GM23338 (cell line): Measurements from ENCODE around the gene EXOC6. TPM values are rescaled to one million over a fixed set of nuclear protein-coding genes. Genes with fewer than 3 reads are reported as not detected.

Experiments used
- ATAC-seq: fragments of 200-7000 bp; cut with Tn5 transposase; 3 replicates; pipeline ENCODE4 v1.9.1; 2020
- DNase-seq: peaks from one replicate; pipeline ENCODE4 v3.0.0-alpha.2; 2015; ENCODE audit warnings: low spot score
- H2AFZ ChIP-seq: fragments of 200-600 bp; sonication (generic); 2 replicates; pipeline ENCODE4 v1.8.0; 2016; ENCODE audit warnings: antibody characterized with exemption, mild to moderate bottlenecking, moderate library complexity
- H3F3A ChIP-seq: fragments of 200-600 bp; sonication (generic); replicated peaks from 2 replicates; pipeline ENCODE4 v1.8.0; 2017; ENCODE audit warnings: antibody characterized with exemption, mixed run types, low read depth
- H3K27ac ChIP-seq: fragments of 200-600 bp; sonication (generic); 2 replicates; pipeline ENCODE4 v1.6.1; 2016; ENCODE audit warnings: low read depth
- H3K27me3 ChIP-seq: fragments of 200-600 bp; sonication (generic); 2 replicates; pipeline ENCODE4 v1.8.0; 2016; ENCODE audit warnings: mild to moderate bottlenecking, mixed run types, moderate library complexity; ENCODE audit not compliant: insufficient read depth
- H3K36me3 ChIP-seq: fragments of 200-600 bp; sonication (generic); 2 replicates; pipeline ENCODE4 v1.8.0; 2016; ENCODE audit warnings: mild to moderate bottlenecking; ENCODE audit not compliant: insufficient read depth
- H3K4me1 ChIP-seq: fragments of 200-600 bp; sonication (generic); 2 replicates; pipeline ENCODE4 v1.8.0; 2016; ENCODE audit warnings: mild to moderate bottlenecking, moderate library complexity; ENCODE audit not compliant: insufficient read depth
- H3K4me2 ChIP-seq: fragments of 200-600 bp; sonication (generic); 2 replicates; pipeline ENCODE4 v1.7.1; 2017; ENCODE audit warnings: mixed run types
- H3K4me3 ChIP-seq: fragments of 200-600 bp; sonication (generic); 2 replicates; pipeline ENCODE4 v1.6.1; 2016; ENCODE audit warnings: mixed run types
- H3K79me2 ChIP-seq: fragments of 200-600 bp; sonication (generic); replicated peaks from 2 replicates; pipeline ENCODE4 v1.8.0; 2017; ENCODE audit warnings: mild to moderate bottlenecking; ENCODE audit not compliant: insufficient read depth
- H3K9me2 ChIP-seq: fragments of 200-600 bp; sonication (generic); 2 replicates; pipeline ENCODE4 v1.8.0; 2017; ENCODE audit not compliant: insufficient read depth
- H4K20me1 ChIP-seq: fragments of 200-600 bp; sonication (generic); replicated peaks from 2 replicates; pipeline ENCODE4 v1.8.0; 2017; ENCODE audit warnings: mild to moderate bottlenecking; ENCODE audit not compliant: insufficient read depth
- H3K27ac Mint-ChIP-seq: 2 replicates; pipeline ENCODE4 v1.8.0; 2020; ENCODE audit warnings: inconsistent platforms, mild to moderate bottlenecking, moderate library complexity, mixed read lengths
- H3K27me3 Mint-ChIP-seq: 3 replicates; pipeline ENCODE4 v1.8.0; 2022; ENCODE audit warnings: low read depth, mild to moderate bottlenecking, moderate library complexity, mixed read lengths, inconsistent platforms; ENCODE audit not compliant: insufficient read depth, poor library complexity
- H3K36me3 Mint-ChIP-seq: 3 replicates; pipeline ENCODE4 v1.8.0; 2021; ENCODE audit warnings: low read depth, mild to moderate bottlenecking, inconsistent platforms, moderate library complexity, mixed read lengths
- H3K4me1 Mint-ChIP-seq: 3 replicates; pipeline ENCODE4 v1.8.0; 2020; ENCODE audit warnings: mild to moderate bottlenecking, inconsistent platforms, mixed read lengths
- H3K4me3 Mint-ChIP-seq: 3 replicates; pipeline ENCODE4 v1.8.0; 2021; ENCODE audit warnings: moderate library complexity, mild to moderate bottlenecking, inconsistent platforms, mixed read lengths
- H3K9me3 Mint-ChIP-seq: 3 replicates; pipeline ENCODE4 v1.8.0; 2020; ENCODE audit warnings: moderate library complexity, mild to moderate bottlenecking, inconsistent platforms, mixed read lengths
- CREB1 ChIP-seq: fragments of 250-450 bp; sonication (Bioruptor Pico); IDR thresholded peaks from 2 replicates; pipeline ENCODE4 v1.5.0; 2020; ENCODE audit warnings: low read depth, mild to moderate bottlenecking, moderate library complexity
- EZH2 ChIP-seq: fragments of 200-600 bp; sonication (generic); IDR thresholded peaks from one replicate; pipeline ENCODE4 v1.8.0; 2017; ENCODE audit warnings: antibody characterized with exemption, mild to moderate bottlenecking, low read depth; ENCODE audit not compliant: unreplicated experiment
- JUNB ChIP-seq: IDR thresholded peaks from one replicate; pipeline ENCODE4 v1.6.1; 2016; ENCODE audit warnings: antibody characterized with exemption; ENCODE audit not compliant: unreplicated experiment
- NANOG ChIP-seq: IDR thresholded peaks from 2 replicates; pipeline ENCODE4 v1.6.1; 2016; ENCODE audit warnings: antibody characterized with exemption, borderline replicate concordance
- POLR2AphosphoS5 ChIP-seq: IDR thresholded peaks from 2 replicates; pipeline ENCODE4 v1.6.1; 2016; ENCODE audit warnings: antibody characterized with exemption, low read depth
- REST ChIP-seq: IDR thresholded peaks from one replicate; pipeline ENCODE4 v1.6.1; 2018; ENCODE audit warnings: antibody characterized with exemption; ENCODE audit not compliant: unreplicated experiment
- ZNF114 ChIP-seq: fragments of 250-450 bp; sonication (Bioruptor Pico); IDR thresholded peaks from 2 replicates; pipeline ENCODE4 v1.5.0; 2020; ENCODE audit warnings: mild to moderate bottlenecking, moderate library complexity
- ZNF331 ChIP-seq: fragments of 250-450 bp; sonication (Bioruptor Pico); IDR thresholded peaks from 2 replicates; pipeline ENCODE4 v1.5.0; 2020; ENCODE audit warnings: low read depth, mild to moderate bottlenecking, moderate library complexity
- ZNF462 ChIP-seq: fragments of 250-450 bp; sonication (Bioruptor Pico); IDR thresholded peaks from 2 replicates; pipeline ENCODE4 v1.5.0; 2020; ENCODE audit warnings: mild to moderate bottlenecking, moderate library complexity
- polyA plus RNA-seq: library from polyadenylated mRNA; unstranded; fragments of >200 nt; fragmentation: Nextera tagmentation; extraction: Ambion mirVana; gene quantifications from 2 replicates; pipeline ENCODE4 v1.2.1, GENCODE V29; 2016
- total RNA-seq: library from RNA; depleted of rRNA; stranded (reverse); fragments of >200 nt; shearing (Covaris generic); gene quantifications from 2 replicates; pipeline ENCODE4 v1.2.3, GENCODE V29; 2014

EXOC6 gene
- total and polyA plus RNA-seq, 2 experiments from 2014 or later = 5.0 to 6.0 TPM

- no peaks in the 10 kb centered on the region for H3K36me3 Mint-ChIP-seq
- H3K9me3 Mint-ChIP-seq = peaks cover 4% of the 10 kb centered on the region; the same call in 2 of the 3 replicates
- DNase-seq (peak; percentile 44), ATAC-seq (peak; percentile 0; the same call in 1 of the 3 replicates)
- Histone ChIP-seq H3K36me3 (no peaks in the 10 kb centered on the region), H3K9me2 (no peaks in the 10 kb centered on the region), H3K79me2 (no peaks in the 10 kb centered on the region), H3K4me2 (peak overlapping the region; percentile 88), H3K27me3 (peaks cover 94% of the 10 kb centered on the region), H3K4me1 (peaks cover 53% of the 10 kb centered on the region), H2AFZ (peak overlapping the region; percentile 93), H3F3A (peaks cover 6% of the 10 kb centered on the region; the same call in 1 of the 2 replicates), H3K4me3 (peak overlapping the region; percentile 70), H3K27ac (no peak overlapping the region), H4K20me1 (peaks cover 7% of the 10 kb centered on the region; the same call in 1 of the 2 replicates)
- peak; percentile 91 for TF ChIP-seq EZH2
- no peak for TF ChIP-seq POLR2AphosphoS5
- peak overlapping the region; percentile 78 for H3K4me3 Mint-ChIP-seq
- peaks cover 36% of the 10 kb centered on the region for H3K4me1 Mint-ChIP-seq
- peaks cover 71% of the 10 kb centered on the region for H3K27me3 Mint-ChIP-seq
- no peak overlapping the region for H3K27ac Mint-ChIP-seq
Observed at GRCh38 chr10:93075369-93076221, 227.3 kb downstream of the EXOC6 start.

DNA sequence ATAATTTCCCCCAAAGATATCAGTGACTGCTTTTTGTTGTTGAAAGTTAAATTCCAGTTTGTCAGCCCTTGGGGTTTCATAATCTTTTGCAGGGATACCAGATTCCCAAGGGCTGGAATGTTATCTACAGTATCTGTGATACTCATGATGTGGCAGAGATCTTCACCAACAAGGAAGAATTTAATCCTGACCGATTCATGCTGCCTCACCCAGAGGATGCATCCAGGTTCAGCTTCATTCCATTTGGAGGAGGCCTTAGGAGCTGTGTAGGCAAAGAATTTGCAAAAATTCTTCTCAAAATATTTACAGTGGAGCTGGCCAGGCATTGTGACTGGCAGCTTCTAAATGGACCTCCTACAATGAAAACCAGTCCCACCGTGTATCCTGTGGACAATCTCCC lies 228.6 kb downstream of the EXOC6 start:
- Histone ChIP-seq H3K4me1 (peaks cover 46% of the 10 kb centered on the region), H3K27ac (no peak overlapping the region), H3K79me2 (no peaks in the 10 kb centered on the region), H3K4me2 (no peak overlapping the region), H3F3A (peaks cover 6% of the 10 kb centered on the region; the same call in 1 of the 2 replicates), H2AFZ (no peak overlapping the region), H3K36me3 (no peaks in the 10 kb centered on the region), H4K20me1 (no peaks in the 10 kb centered on the region), H3K4me3 (no peak overlapping the region), H3K27me3 (peaks cover 82% of the 10 kb centered on the region), H3K9me2 (no peaks in the 10 kb centered on the region)
- DNase-seq = no peak
- Mint-ChIP-seq H3K4me3 (no peak overlapping the region; the same call in 2 of the 3 replicates), H3K4me1 (peaks cover 30% of the 10 kb centered on the region), H3K27me3 (peaks cover 65% of the 10 kb centered on the region), H3K9me3 (peaks cover 4% of the 10 kb centered on the region; the same call in 2 of the 3 replicates), H3K36me3 (no peaks in the 10 kb centered on the region), H3K27ac (no peak overlapping the region)
- no peak for ATAC-seq
- TF ChIP-seq EZH2 (peak; percentile 25), CREB1 (CRISPR knock-in tag) (no peak), REST (no peak), JUNB (no peak), ZNF331 (CRISPR knock-in tag) (no peak), NANOG (no peak), ZNF462 (CRISPR knock-in tag) (no peak), ZNF114 (no peak)
